Germinal center (tissue), 1 donor: ENCODE measurements around the gene CDC23.
A peak's percentile ranks its signal among the peaks of the same experiment; 100 is the strongest.
"Not testable (repeated sequence)": the region's sequence is repeated elsewhere in the genome, so short reads cannot be mapped to it uniquely, and the experiment has no call there.

Source experiments
- DNase-seq: peaks from one replicate; pipeline ENCODE4 v3.0.0; 2012; ENCODE audit warnings: mixed read lengths, low spot score

The CDC23 gene

GRCh38 chr5:138216799-138217198 lies 3.7 kb upstream of the CDC23 start:
- DNase-seq: no peak

DNA sequence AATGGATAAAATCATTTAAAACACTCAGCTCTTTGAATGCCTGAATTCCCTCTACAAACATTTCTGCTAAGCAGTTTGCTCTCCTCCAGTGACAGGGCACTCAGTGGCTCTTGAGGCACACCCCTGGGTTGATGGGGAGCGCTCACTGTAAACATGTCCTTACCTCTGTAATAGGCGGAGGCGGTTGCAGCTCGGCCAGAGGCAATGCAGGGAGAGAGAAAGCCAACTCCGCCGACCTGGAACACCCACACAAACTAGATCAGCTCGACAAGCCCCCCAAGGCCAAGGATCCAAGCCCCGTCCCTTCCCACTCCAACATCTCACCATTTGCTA lies 329 bp downstream of the CDC23 start:
- peak; percentile 13 for DNase-seq

DNA sequence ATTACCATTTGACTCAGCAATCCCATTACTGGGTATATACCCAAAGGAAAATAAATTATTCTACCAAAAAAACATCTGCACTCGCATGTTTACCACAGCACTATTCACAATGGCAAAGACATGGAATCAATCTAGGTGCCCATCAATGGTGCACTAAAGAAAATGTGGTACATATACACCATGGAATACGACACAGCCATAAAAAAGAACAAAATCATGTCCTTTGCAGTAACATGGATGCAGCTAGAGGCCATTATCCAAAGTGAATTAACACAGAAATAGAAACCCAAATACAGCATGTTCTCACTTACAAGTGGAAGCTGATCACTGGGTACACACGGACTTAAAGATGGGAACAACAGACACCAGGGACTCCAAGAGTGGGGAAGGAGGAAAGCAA lies 2.1 kb downstream of the CDC23 start:
- DNase-seq: no peak

DNA sequence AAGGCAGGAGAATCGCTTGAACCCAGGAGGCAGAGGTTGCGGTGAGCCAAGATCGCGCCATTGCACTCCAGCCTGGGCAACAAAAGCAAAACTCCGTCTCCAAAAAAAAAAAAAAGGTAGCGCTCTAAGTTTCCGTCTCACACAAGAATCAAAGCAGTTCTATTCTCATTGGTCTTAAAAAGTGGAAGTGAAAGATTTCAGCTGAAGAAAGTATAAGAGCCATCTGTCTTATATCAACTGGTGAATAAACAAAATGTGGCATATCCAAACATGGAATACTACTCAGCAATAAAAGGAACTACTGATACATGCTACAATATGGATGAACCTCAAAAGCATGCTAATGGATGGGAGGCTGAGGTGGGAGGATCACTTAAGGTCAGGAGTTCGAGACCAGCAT lies 19.3 kb downstream of the CDC23 start:
- DNase-seq: not testable (repeated sequence)

DNA sequence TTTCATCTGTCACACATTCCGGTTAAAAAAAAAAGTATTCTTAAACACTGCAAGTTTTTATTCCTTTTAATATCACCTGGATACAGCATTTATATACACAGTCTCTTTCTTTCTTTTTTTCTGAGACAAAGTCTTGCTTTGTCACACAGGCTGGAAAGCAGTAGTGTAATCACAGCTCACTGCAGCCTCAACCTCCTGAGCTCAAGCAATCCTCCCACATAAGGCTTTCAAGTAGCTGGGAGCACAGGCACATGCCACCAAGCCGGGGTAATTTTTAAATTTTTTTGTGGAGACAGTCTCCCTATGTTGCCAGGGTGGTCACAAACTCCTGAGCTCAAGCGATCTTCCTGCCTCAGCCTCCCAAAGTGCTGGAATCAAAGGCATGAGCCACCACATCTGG lies 20.3 kb downstream of the CDC23 start:
- no peak for DNase-seq

GRCh38 chr5:138188626-138189025 lies 24.5 kb downstream of the CDC23 start:
- DNase-seq: no peak

- DNase-seq: no peak
These were observed 27.1 kb downstream of the CDC23 start for GRCh38 chr5:138186002-138186447.

GRCh38 chr5:138182808-138183207 lies 30.3 kb downstream of the CDC23 start:
- DNase-seq: no peak

GRCh38 chr5:138180841-138181240 lies 32.3 kb downstream of the CDC23 start:
- no peak for DNase-seq

DNA sequence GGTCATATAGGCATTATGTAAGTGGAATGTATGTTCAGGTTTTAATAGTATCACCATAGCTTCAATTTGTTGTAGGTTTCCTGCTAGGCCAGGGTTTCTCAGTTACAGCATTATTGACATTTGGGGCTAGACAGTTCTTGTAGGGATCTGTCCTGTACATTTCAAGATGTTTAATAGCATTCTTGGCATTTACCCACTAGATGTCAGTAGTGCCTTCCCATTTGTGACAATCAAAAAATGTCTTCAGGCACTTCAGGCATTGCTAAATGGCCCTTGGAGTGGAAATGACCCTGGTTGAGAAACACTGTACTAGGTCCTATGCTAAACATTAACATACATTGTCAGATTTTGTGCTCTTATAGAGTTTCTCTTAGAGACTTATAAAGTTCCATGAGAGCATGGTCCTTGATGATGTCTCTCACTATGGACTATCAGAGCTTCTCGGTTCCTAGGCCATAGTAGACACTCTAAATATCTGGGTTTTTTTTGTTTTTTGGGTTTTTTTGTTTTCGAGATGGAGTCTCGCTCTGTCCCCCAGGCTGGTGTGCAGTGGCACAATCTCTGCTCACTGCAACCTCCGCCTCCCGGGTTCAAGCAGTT lies 32.8 kb downstream of the CDC23 start:
- peak; percentile 58 for DNase-seq

DNA sequence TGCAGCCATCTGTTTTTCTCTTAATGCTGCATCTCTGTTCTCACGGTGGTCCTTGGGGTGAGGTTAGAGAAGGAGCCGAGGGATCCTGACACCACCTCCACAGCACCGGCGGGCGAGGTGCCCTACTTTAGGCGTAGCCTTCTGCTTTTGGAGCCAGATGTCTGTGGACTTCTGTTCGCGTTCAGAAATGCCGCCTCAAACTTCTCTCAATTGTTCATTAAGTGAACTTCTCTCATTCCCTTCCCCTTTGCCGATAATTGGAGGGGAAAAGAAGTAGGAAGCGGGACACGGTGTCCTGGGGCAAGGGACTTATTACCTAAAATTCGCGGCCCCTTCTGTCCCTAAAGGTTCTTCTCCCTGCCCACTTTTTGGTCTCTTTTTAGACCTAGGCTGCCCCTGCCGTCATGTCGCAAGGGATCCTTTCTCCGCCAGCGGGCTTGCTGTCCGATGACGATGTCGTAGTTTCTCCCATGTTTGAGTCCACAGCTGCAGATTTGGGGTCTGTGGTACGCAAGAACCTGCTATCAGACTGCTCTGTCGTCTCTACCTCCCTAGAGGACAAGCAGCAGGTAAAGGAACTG lies 33.8 kb downstream of the CDC23 start:
- DNase-seq: no peak

- peak; percentile 95 for DNase-seq
These were observed 34.4 kb downstream of the CDC23 start, which contains the start of the genes BRD8 and KIF20A for GRCh38 chr5:138178516-138179276. TSS of gene BRD8 (minus strand) at chr5:138178630. CDS start at chr5:138178614, 16 bp downstream. TSS of gene KIF20A (plus strand) at chr5:138179112. CDS start at chr5:138179681, 569 bp downstream.

GRCh38 chr5:138177941-138178515 lies 35.1 kb downstream of the CDC23 start:
- peak; percentile 42 for DNase-seq

DNA sequence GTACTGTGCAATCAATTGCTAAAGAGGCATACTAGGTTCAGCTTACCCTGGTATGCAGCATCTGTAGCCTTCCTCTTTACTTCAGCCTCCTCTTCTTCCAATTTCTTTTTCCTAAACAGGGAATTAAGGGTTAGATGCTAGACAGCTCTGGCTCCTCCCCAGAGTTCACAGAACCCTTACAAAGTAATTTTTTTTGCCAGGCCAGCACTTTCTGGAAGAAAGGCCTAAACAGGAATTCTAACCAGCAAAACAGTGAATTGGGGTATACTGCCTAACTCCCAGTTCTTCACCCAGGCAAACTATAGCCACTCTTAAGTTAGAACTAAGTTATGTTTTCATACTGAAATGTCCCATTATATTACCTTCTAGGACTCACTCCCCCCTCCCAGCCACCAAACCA lies 42.8 kb downstream of the CDC23 start:
- DNase-seq: no peak

GRCh38 chr5:138169124-138169523 lies 44.0 kb downstream of the CDC23 start:
- no peak for DNase-seq

DNA sequence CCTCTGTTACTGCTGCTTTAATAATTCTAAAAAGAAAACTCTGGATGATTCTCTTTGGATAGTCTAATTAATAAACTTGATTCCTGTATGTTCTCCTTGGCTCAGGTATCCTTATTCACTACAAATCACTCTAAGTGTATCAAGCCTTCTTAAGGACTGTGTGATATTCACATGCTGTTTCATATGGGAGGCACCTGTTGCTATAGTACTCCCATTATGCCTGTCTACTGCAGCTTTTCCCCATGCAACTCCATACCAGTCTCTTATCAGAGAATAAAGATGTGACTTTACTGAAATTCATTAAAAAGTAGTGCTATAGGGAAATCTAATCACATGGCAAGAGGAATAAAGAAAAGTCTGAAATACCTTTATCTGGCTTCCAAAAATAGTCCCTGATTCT lies 49.4 kb downstream of the CDC23 start:
- DNase-seq: no peak

GRCh38 chr5:138160706-138161105 lies 52.4 kb downstream of the CDC23 start:
- no peak for DNase-seq

DNA sequence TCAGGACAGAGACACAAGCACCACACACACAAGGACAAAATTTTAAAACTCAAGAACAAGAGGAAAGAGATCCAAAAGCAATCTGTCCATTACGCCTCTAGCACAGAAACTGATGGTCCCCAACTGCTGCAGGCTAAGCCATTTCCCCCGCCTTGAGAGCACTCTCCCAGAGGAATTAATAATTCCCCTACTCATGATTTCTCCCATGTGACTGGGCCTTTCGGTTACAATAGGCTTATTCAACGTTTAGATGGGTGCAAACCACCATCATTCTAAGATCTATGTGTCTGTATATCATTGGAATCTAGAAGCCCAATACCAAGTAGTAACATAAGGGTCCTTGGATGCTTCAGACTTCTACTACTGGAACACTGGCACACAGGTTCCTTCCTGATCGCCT lies 53.5 kb downstream of the CDC23 start:
- no peak for DNase-seq

- no peak for DNase-seq
These were observed 55.5 kb downstream of the CDC23 start for GRCh38 chr5:138157626-138158025.

DNA sequence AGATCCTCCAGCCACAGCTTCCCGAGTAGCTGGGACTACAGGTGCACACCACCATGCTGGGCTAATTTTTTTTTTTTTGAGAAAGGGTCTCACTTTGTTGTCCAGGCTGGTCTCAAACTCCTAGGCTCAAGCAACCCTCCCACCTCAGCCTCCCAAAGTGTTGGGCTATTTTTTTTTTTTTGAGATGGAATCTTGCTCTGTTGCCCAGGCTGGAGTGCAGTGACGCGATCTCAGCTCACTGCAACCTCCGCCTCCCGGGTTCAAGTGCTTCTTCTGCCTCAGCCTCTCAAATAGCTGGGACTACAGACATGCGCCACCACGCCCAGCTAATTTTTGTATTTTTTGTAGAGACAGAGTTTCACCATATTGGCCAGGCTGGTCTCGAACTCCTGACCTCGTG lies 57.1 kb downstream of the CDC23 start:
- not testable (repeated sequence) for DNase-seq

GRCh38 chr5:138149530-138149929 lies 63.6 kb downstream of the CDC23 start:
- DNase-seq: no peak

- DNase-seq: no peak
These were observed 64.3 kb downstream of the CDC23 start for GRCh38 chr5:138148811-138149210.

- not testable (repeated sequence) for DNase-seq
These were observed 69.5 kb downstream of the CDC23 start for GRCh38 chr5:138143578-138143977.
